ENCODE measurements around the gene AMOTL2. TPM values are rescaled to one million over a fixed set of nuclear protein-coding genes. Genes with fewer than 3 reads are reported as not detected.

AMOTL2 gene
- polyA plus RNA-seq, 1 of the 3 experiments (the other 2 are of a cell fraction), result 185 TPM

- Histone ChIP-seq H4K20me1 (ENCODE audit: insufficient read depth) (no peaks in the 10 kb centered on the region), H3K4me1 (ENCODE audit: control insufficient read depth in 1 of 2, insufficient read depth in 2 of 2, low read depth in 1 of 2, low read length in 1 of 2) (peaks cover 5 to 44% of the 10 kb centered on the region in 2 experiments), H3K36me3 (replicated peaks in 1 of 2; ENCODE audit: control insufficient read depth in 1 of 2, insufficient read depth in 2 of 2, low read length in 1 of 2) (no peaks in the 10 kb centered on the region), H3F3A (replicated peaks; ENCODE audit: insufficient read depth) (peaks cover 42% of the 10 kb centered on the region), H3K9me2 (no peaks in the 10 kb centered on the region), H3K9ac (no peak overlapping the region), H3K4me3 (ENCODE audit: low read depth in 2 of 2, low read length in 1 of 2) (no peak overlapping the region), H3K4me2 (no peak overlapping the region), H2AFZ (ENCODE audit: low read depth) (no peak overlapping the region), H3K9me3 (no peaks in the 10 kb centered on the region), H3K79me2 (ENCODE audit: insufficient read depth) (no peaks in the 10 kb centered on the region), H3K27ac (ENCODE audit: low read depth in 2 of 2, low read length in 1 of 2) (peak overlapping the region in 1 of 2 experiments; percentile 99; a peak in 2 of 4 replicates), H3K27me3 (ENCODE audit: insufficient read depth) (no peaks in the 10 kb centered on the region)
- 86% methylated on average over 5 of the region's 10 CpGs for WGBS (ENCODE audit: low lambda C conversion rate)
- ChIA-PET CTCF (interaction anchor here (1.1 kb wide), 1 partner anchor 15 kb away, joined by 5 read pairs; no protein-coding TSS in a partner anchor), POLR2A (no interaction called here)
- TF ChIP-seq MEF2A (IDR thresholded peaks at IDR 0.05; ENCODE audit: borderline replicate concordance, low read depth), result no peak
- TF ChIP-seq SMC3 (IDR thresholded peaks at IDR 0.05; ENCODE audit: low read depth, low read length), result no peak
- no peak for TF ChIP-seq EZH2phosphoT487 (IDR thresholded peaks at IDR 0.05; ENCODE audit: borderline replicate concordance, low read depth)
- TF ChIP-seq RXRA (IDR thresholded peaks at IDR 0.05; ENCODE audit: borderline replicate concordance, low read depth), result no peak
- TF ChIP-seq ZBTB33 (IDR thresholded peaks at IDR 0.05; ENCODE audit: borderline replicate concordance, low read depth), result no peak
- TF ChIP-seq SIN3A (IDR thresholded peaks at IDR 0.05; ENCODE audit: borderline replicate concordance, low read depth, low read length), result no peak
- no peak for TF ChIP-seq GATA2 (CRISPR knock-in tag; IDR thresholded peaks at IDR 0.05)
- TF ChIP-seq YY1 (IDR thresholded peaks at IDR 0.05; ENCODE audit: low read depth), result no peak
- no peak for TF ChIP-seq TAF1 (IDR thresholded peaks at IDR 0.05; ENCODE audit: borderline replicate concordance, low read depth, low read length)
- TF ChIP-seq RAD21 (IDR thresholded peaks at IDR 0.05; ENCODE audit: low read length), result no peak
- no peak for TF ChIP-seq POLR2AphosphoS5 (IDR thresholded peaks at IDR 0.05; ENCODE audit: low read depth, low read length)
- TF ChIP-seq FOXJ3 (CRISPR knock-in tag; IDR thresholded peaks at IDR 0.05), result no peak
- TF ChIP-seq CHD2 (IDR thresholded peaks at IDR 0.05; ENCODE audit: low read length, partially characterized antibody), result no peak
- no peak for TF ChIP-seq REST (IDR thresholded peaks at IDR 0.05; ENCODE audit: low read depth, low read length)
- DNase-seq, result no peak
Observed at GRCh38 chr3:134323966-134324962, 50.0 kb downstream of the AMOTL2 start.

Measured in SK-N-SH (cell line).